Osteocyte (in vitro differentiated cells): ENCODE measurements around the gene GATA2. TPM values are rescaled to one million over a fixed set of nuclear protein-coding genes. Genes with fewer than 3 reads are reported as not detected.

Experiments used
- DNase-seq: peaks from one replicate; pipeline ENCODE4 v3.0.0; 2021; ENCODE audit warnings: mixed read lengths; ENCODE audit not compliant: unreplicated experiment; ENCODE audit errors: extremely low spot score
- H3K27ac Mint-ChIP-seq: one replicate; pipeline ENCODE4 v1.8.0; 2021; ENCODE audit warnings: mild to moderate bottlenecking, mixed read lengths; ENCODE audit not compliant: unreplicated experiment
- H3K27me3 Mint-ChIP-seq: one replicate; pipeline ENCODE4 v1.8.0; 2021; ENCODE audit warnings: mixed read lengths; ENCODE audit not compliant: unreplicated experiment
- H3K36me3 Mint-ChIP-seq: one replicate; pipeline ENCODE4 v1.8.0; 2021; ENCODE audit warnings: mixed read lengths; ENCODE audit not compliant: unreplicated experiment
- H3K4me1 Mint-ChIP-seq: one replicate; pipeline ENCODE4 v1.8.0; 2021; ENCODE audit warnings: mixed read lengths; ENCODE audit not compliant: unreplicated experiment
- H3K4me3 Mint-ChIP-seq: one replicate; pipeline ENCODE4 v1.8.0; 2021; ENCODE audit warnings: mild to moderate bottlenecking, moderate library complexity, mixed read lengths; ENCODE audit not compliant: unreplicated experiment
- H3K9me3 Mint-ChIP-seq: one replicate; pipeline ENCODE4 v1.8.0; 2021; ENCODE audit warnings: mixed read lengths; ENCODE audit not compliant: unreplicated experiment
- total RNA-seq: library from RNA; stranded (reverse); gene quantifications from 2 replicates; pipeline ENCODE4 v1.2.1, GENCODE V29; 2021
- TF ChIP-seq, protein P1 (sequence below): fragments of 200-600 bp; sonication (generic); IDR thresholded peaks from 2 replicates; pipeline ENCODE4 v1.5.0; 2021; ENCODE audit warnings: antibody characterized with exemption, mild to moderate bottlenecking, moderate library complexity

Gene GATA2
- total RNA-seq, 1 donor from 2014 or later: 0.67 TPM

DNA sequence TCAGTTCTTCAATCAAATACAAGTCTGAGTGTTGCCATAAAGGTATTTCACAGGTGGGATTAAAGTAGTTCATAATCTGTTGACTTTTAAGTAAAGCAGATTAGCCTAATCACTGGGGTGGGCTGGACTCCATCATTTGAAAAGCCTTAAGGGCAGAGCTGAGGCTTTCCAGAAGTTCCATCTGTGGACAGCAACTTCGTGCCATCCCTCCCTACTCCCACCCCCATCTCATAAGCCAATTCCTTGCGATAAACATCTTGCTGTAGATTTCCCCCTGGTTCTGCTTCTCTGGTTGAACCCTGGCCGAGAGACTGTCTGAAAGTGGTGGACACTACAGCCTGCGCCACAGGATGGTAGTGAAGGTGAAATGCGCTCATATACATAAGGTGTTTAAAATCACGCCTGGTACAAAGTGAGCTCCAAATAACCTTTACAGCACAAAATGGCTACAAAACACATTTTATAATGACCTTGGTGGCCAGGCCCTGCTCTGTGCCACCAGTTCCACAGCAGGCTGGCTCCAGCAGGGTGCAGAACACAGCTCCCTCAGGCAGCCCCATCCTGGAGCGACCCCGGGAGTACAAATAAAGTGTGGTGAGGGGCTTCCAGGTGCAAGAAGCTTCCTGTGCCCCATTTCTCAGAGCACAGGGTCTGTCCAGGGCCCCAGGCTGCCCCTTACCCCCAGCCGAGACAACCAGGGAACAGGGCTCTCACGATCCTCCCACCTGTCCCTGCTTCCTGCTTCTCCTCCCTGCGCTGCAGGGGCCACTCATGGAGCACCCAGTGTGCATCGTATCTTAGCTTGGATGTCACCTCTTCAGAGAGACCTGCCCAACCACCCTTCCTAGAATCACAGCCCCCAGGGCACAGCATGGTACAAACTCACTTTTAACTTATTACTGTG, 25.8 kb upstream of the GATA2 start:
- Mint-ChIP-seq H3K4me1 (no peaks in the 10 kb centered on the region), H3K27ac (no peak overlapping the region), H3K27me3 (peaks cover 78% of the 10 kb centered on the region), H3K36me3 (peaks cover 1% of the 10 kb centered on the region), H3K4me3 (no peak overlapping the region), H3K9me3 (peaks cover 10% of the 10 kb centered on the region)
- TF ChIP-seq, protein P1, sequence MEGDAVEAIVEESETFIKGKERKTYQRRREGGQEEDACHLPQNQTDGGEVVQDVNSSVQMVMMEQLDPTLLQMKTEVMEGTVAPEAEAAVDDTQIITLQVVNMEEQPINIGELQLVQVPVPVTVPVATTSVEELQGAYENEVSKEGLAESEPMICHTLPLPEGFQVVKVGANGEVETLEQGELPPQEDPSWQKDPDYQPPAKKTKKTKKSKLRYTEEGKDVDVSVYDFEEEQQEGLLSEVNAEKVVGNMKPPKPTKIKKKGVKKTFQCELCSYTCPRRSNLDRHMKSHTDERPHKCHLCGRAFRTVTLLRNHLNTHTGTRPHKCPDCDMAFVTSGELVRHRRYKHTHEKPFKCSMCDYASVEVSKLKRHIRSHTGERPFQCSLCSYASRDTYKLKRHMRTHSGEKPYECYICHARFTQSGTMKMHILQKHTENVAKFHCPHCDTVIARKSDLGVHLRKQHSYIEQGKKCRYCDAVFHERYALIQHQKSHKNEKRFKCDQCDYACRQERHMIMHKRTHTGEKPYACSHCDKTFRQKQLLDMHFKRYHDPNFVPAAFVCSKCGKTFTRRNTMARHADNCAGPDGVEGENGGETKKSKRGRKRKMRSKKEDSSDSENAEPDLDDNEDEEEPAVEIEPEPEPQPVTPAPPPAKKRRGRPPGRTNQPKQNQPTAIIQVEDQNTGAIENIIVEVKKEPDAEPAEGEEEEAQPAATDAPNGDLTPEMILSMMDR: no peak
- DNase-seq: peak; percentile 76

DNA sequence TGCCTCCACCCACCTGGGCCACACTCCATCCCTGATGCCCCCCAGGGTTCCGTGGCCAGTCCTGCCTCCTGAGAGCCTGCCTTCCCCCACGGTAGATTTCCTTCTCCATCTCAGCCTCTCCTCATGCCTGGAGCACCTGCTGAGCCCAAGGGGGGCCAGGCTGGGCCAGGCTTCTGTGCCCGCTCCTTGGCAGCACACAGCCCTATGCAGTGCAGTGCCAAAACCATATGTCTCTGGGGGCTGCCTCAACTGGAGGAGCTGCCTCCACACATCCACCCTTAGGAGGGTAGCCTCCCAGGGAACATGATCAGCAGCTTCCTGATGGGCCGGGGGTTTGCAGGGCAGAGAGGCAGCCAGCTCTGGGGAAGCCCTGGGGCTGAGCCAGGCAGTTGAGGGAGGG, 24.6 kb upstream of the GATA2 start:
- peaks cover 84% of the 10 kb centered on the region for H3K27me3 Mint-ChIP-seq
- TF ChIP-seq, protein P1: no peak
- H3K4me3 Mint-ChIP-seq: no peak overlapping the region
- H3K4me1 Mint-ChIP-seq: no peaks in the 10 kb centered on the region
- peak; percentile 69 for DNase-seq
- no peak overlapping the region for H3K27ac Mint-ChIP-seq
- peaks cover 16% of the 10 kb centered on the region for H3K9me3 Mint-ChIP-seq
- H3K36me3 Mint-ChIP-seq: peaks cover 3% of the 10 kb centered on the region

DNA sequence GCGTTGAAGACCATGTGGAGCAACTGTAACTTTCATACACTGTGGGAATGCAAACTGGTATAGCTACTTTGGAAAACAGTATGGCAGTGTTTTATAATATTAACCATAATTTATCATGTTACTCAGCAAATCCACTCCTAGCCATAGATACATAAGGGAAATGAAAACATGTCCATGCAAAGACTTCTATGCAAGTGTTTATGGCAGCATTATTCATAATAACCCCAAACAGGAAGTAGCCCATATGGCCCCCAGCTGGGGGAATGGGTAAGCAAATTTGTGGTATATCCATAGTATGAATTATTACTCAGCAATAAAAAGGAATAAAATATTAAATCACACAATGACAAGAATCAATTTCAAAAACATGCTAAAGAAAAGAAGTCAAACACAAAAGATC, 23.0 kb upstream of the GATA2 start:
- no peak overlapping the region for H3K4me3 Mint-ChIP-seq
- H3K36me3 Mint-ChIP-seq: peaks cover 3% of the 10 kb centered on the region
- H3K27me3 Mint-ChIP-seq: peaks cover 78% of the 10 kb centered on the region
- no peak overlapping the region for H3K27ac Mint-ChIP-seq
- peaks cover 16% of the 10 kb centered on the region for H3K9me3 Mint-ChIP-seq
- DNase-seq: no peak
- TF ChIP-seq, protein P1: no peak
- no peaks in the 10 kb centered on the region for H3K4me1 Mint-ChIP-seq

DNA sequence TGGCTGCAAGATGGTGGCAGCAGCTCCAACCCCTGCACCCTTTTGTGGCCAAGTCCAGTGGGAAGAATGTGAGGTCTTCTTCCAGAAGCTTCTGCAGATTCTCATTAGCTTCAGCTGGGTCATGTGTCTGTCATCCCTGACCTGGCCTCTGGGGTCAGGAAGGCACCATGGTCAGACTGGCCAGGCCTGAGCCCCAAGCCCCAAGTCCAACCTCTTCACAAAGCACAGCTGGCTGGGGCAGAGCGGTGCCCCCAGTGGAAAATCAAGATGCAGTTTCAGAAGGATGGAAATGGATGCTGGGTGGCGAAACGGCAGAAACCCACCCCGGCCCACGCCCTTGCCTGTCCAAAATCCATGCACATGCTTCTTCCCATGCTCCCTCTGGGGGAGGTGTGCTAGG, 15.9 kb upstream of the GATA2 start:
- H3K4me1 Mint-ChIP-seq: no peaks in the 10 kb centered on the region
- H3K4me3 Mint-ChIP-seq: no peak overlapping the region
- peaks cover 6% of the 10 kb centered on the region for H3K9me3 Mint-ChIP-seq
- H3K27me3 Mint-ChIP-seq: peaks cover 47% of the 10 kb centered on the region
- peaks cover 1% of the 10 kb centered on the region for H3K36me3 Mint-ChIP-seq
- TF ChIP-seq, protein P1: no peak
- no peak overlapping the region for H3K27ac Mint-ChIP-seq
- peak; percentile 71 for DNase-seq

DNA sequence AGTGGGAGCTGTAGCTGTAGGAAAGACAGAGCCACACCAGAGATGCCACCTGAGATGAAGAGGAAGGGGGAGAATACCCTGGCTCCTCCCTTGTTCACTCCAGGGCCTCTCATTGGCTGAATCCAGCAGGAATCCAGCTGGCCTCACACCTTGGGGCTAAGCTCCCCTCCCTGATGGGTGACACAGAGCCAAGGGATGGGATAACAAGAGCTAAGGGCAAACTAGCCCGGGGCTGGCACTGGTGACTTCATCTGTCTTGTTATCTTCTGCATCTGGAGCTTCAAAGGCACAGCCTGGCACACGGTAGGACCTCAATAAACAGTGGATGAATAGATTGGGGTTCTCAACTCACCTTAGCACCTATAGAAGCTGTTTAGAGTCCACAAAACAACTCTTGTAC, 13.8 kb upstream of the GATA2 start:
- Mint-ChIP-seq H3K36me3 (no peaks in the 10 kb centered on the region), H3K27me3 (peaks cover 38% of the 10 kb centered on the region), H3K9me3 (no peaks in the 10 kb centered on the region), H3K27ac (no peak overlapping the region), H3K4me3 (no peak overlapping the region), H3K4me1 (no peaks in the 10 kb centered on the region)
- peak; percentile 71 for DNase-seq
- TF ChIP-seq, protein P1: no peak
